Activated CD8-positive, alpha-beta memory T cell treated with anti-CD3 and anti-CD28 coated beads, Interleukin-2, amount 50 U/mL, for 1 hour (primary cell): ENCODE results near the gene STUB1.

Source experiments
- DNase-seq: peaks from one replicate; pipeline ENCODE4 v3.0.0-alpha.2; 2020; ENCODE audit errors: extremely low read depth

STUB1 gene

GRCh38 chr16:666572-666971 lies 13.6 kb upstream of the STUB1 start:
- DNase-seq = no peak

GRCh38 chr16:667113-667779 lies 13.0 kb upstream of the STUB1 start:
- DNase-seq = no peak

GRCh38 chr16:667780-668518 lies 12.3 kb upstream of the STUB1 start, which contains the start of gene RHOT2:
TSS of gene RHOT2 (plus strand) at chr16:668132. CDS start at chr16:668200, 68 bp downstream.
- DNase-seq = peak; percentile 78

- no peak for DNase-seq
Observed at GRCh38 chr16:668519-669171, 11.6 kb upstream of the STUB1 start.

- no peak for DNase-seq
Observed at GRCh38 chr16:669666-670065, 10.5 kb upstream of the STUB1 start.

- DNase-seq = no peak
Observed at GRCh38 chr16:670485-671352, 9.5 kb upstream of the STUB1 start.

GRCh38 chr16:671353-672131 lies 8.7 kb upstream of the STUB1 start:
- no peak for DNase-seq

GRCh38 chr16:672371-672770 lies 7.8 kb upstream of the STUB1 start:
- DNase-seq = no peak

- DNase-seq = no peak
Observed at GRCh38 chr16:672851-673250, 7.4 kb upstream of the STUB1 start.

- no peak for DNase-seq
Observed at GRCh38 chr16:673399-673991, 6.7 kb upstream of the STUB1 start.

GRCh38 chr16:674214-674881 lies 5.9 kb upstream of the STUB1 start:
- DNase-seq = no peak

GRCh38 chr16:674968-675883 lies 5.0 kb upstream of the STUB1 start, which contains the start of gene RHBDL1:
TSS of gene RHBDL1 (plus strand) at chr16:675671. CDS start at chr16:675791, 120 bp downstream.
- DNase-seq = no peak

- DNase-seq = no peak
Observed at GRCh38 chr16:675884-676564, 4.2 kb upstream of the STUB1 start.

GRCh38 chr16:676565-676902 lies 3.7 kb upstream of the STUB1 start:
- no peak for DNase-seq

- DNase-seq = no peak
Observed at GRCh38 chr16:676913-677312, 3.3 kb upstream of the STUB1 start.

GRCh38 chr16:677316-678190 lies 2.7 kb upstream of the STUB1 start:
- DNase-seq = no peak

GRCh38 chr16:678209-678857 lies 1.9 kb upstream of the STUB1 start:
- DNase-seq = no peak
